Measurements from ENCODE around the gene MAMSTR.
"Not testable (repeated sequence)": the region's sequence is repeated elsewhere in the genome, so short reads cannot be mapped to it uniquely, and the experiment has no call there.

The MAMSTR gene

GRCh38 chr19:48719263-48720171 is at the start of gene MAMSTR:
MAMSTR (minus strand) TSS chr19:48719725; CDS start chr19:48719031, 694 bp downstream.
- no peak for DNase-seq

GRCh38 chr19:48768994-48769713 is 49.6 kb upstream of the MAMSTR start:
- DNase-seq: no peak

- DNase-seq: not testable (repeated sequence)
Observed at GRCh38 chr19:48768171-48768753, 48.7 kb upstream of the MAMSTR start.

DNA sequence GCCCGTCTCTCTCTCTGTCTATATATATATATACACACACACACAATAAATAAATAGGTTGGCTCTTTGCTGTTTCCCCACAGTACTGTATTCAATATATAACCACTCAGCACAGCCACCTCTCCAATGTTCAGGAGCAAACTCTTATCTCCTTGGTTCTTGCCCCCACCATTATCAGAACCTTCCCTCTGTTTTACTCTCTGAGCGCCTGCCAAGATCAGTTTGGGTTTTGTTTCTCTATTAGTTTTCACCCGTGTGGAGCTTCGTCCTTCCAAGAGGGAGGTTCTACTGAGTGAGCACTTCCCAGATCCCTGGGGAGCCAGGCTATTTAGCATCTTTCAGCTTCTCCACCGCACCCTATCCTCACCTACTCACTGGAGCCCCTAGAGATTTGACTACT is 46.3 kb upstream of the MAMSTR start:
- not testable (repeated sequence) for DNase-seq

DNA sequence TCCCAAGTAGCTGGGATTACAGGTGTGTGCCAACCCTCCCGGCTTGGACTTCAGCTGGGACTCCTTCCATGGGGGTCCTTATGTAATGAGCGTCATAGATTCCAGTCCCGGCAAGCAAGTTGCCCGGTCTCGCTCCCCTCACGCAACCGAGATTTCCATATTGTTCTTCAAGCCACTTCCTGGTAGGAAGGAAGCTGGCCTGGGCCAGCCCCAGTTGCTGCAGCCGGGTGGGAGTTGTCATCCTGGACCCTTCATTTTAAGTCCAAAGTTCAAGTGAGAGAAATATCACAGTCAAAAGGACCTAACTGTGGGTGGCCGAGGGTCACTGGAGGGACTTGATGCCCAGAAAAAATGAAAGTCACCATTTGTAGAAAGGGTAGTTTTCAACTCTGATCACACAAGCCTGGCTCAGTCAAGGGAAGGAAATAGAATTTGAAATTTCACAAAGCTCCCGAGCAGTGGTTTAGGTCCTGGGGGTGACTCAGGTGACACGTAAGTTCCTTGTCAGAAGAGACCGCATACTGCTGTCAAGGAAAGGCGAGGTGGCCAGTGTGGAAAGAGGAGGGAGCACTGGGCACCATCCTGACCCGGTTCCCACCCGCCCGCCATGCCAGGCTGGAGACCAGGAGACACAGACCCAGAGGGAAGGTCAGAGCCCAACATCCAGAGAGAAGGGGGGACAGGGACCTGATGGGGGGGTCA is 41.1 kb upstream of the MAMSTR start:
- DNase-seq: no peak

DNA sequence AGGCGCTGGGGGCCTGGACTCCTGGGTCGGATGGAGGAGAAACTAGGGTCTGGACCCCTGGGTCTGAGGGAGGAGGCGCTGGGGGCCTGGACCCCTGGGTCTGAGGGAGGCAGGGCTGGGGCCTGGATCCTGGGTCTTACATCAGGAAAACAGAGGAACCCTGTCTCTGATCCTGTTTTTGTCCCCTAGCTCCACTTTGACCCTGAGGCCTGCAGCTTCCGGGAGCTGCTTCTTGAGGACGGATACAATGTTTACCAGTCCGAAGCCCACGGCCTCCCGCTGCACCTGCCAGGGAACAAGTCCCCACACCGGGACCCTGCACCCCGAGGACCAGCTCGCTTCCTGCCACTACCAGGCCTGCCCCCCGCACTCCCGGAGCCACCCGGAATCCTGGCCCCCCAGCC is 38.2 kb upstream of the MAMSTR start:
- no peak for DNase-seq

DNA sequence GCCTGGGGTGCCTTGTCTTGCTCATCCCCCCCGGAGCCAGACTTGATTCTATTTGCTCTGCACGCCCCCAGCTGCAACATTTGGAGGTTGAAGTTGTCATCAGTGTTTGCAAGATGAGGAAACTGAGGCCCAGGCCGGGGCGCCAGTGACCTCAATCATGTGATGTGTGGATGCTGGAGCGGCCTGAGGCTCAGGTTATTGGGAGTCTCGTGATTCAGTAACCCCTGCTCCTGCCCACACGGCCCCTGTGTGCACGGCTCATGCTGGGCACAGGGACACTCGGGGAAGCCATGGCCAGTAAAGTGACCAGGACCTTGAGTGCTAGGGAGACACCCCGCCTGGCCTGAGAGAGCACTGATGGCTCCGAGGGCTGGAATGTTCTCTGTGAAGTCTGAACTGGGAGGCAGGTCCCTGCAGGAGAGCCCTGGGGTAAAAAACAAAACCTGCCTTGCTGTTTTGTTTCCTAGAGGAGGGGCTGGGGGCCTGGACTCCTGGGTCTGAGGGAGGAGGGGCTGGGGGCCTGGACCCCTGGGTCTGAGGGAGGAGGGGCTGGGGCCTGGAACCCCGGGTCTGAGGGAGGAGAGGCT is 37.7 kb upstream of the MAMSTR start:
- DNase-seq: no peak

DNA sequence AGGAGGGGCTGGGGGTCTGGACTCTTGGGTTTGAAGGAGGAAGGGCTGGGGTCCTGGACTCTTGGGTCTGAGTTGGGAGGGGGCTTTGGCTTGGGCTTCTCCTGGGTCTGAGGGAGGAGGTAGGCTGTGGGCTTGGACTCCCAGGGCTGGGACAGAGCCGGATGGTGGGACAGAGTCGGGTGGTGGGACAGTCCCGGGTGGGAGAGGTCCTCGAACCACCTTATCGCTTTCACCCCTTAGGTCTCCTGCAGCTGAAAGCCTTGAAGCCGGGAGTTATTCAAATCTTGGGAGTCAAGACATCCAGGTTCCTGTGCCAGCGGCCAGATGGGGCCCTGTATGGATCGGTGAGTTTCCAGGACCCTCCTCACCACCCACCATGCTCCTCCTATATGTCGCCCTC is 37.2 kb upstream of the MAMSTR start:
- no peak for DNase-seq

GRCh38 chr19:48756212-48756611 is 36.7 kb upstream of the MAMSTR start:
- no peak for DNase-seq

DNA sequence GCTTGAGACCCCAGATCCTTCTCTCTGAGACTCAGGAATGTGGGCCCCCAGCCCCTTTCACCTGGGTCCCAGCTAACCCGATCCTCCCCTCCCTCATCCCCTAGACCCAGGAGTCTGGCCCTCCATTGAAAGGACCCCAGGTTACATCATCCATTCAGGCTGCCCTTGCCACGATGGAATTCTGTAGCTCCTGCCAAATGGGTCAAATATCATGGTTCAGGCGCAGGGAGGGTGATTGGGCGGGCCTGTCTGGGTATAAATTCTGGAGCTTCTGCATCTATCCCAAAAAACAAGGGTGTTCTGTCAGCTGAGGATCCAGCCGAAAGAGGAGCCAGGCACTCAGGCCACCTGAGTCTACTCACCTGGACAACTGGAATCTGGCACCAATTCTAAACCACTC is 36.3 kb upstream of the MAMSTR start:
- no peak for DNase-seq

DNA sequence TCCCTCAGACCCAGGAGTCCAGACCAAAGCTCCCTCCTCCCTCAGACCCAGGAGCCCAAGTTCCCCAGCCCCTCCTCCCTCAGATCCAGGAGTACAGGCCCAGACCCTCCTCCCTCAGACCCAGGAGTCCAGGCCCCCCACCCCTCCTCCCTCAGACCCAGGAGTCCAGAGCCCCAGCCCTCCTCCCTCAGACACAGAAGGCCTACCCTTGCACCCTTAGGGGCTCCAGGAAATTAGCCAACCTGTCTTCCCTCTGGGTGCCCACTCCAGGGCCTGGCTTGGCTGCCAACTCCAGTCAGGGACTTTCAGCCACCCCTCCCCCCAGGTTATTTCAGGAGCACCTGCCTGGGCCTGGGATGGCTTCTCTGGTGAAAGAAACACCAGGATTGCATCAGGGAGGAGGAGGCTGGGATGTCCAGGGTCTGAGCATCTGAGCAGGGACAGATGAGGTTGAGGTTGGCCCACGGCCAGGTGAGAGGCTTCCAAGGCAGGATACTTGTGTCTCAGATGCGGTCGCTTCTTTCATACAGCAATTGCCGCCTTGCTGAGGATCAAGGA is 35.6 kb upstream of the MAMSTR start, which contains the start of gene FGF21:
Gene FGF21 (plus strand): TSS at position 441 of the 558 bp plus-strand sequence. CDS start 713 bp downstream, outside the sequence.
- DNase-seq: no peak

GRCh38 chr19:48752496-48753365 is 33.2 kb upstream of the MAMSTR start, which contains the start of gene FUT1:
FUT1 (minus strand) TSS chr19:48752641; CDS start chr19:48751281, 1,360 bp downstream.
- peak; percentile 21 for DNase-seq

GRCh38 chr19:48751845-48752495 is 32.4 kb upstream of the MAMSTR start:
- DNase-seq: no peak

DNA sequence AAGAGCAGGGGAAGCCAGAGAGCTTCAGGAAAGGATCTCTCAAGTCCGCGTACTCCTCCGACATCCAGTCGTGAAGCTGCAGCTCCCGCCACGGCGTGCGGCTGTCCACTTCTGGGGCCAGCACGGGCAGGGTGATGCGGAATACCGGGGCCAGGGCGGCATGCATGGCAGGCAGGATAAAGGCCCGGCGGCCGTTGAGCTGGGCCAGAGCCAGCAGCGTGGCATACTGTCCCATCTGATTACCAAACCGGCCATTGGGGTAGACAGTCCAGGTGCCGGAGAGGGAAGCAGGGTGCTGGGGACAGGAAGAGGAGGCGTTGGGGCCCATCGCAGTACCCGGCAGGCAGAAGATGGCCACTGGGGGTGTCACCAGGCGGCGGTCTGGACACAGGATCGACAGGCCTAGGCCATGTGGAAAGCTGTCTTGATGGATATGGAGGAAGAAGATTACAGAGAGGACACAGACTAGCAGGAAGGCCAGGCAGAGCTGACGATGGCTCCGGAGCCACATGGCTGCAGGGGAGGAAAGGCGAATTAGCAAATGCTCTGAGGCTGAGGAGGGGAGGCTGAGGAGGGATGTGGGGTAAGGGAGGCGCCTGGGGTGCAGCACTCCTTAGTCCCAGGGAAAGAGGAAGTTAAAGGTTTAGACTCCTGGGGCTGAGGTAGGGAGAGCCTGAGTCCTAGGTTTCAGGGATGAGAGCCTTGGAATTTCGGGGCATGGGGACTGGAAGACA is 31.4 kb upstream of the MAMSTR start:
- no peak for DNase-seq

DNA sequence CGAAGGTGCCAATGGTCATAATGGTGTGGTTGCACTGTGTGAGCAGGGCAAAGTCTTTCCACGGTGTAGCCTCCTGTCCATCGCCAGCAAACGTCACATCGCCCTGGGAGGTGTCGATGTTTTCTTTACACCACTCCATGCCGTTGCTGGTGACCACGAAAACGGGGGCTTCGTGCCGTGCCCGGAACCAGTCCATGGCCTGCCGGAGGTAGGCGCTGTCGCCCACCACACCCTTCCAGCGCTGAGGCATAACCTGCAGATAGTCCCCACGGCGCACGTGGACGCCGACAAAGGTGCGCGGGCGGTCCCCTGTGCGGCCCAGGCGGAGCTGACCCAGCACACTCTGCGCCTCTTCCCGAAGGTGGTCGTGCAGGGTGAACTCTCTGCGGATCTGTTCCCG is 30.8 kb upstream of the MAMSTR start:
- DNase-seq: no peak

DNA sequence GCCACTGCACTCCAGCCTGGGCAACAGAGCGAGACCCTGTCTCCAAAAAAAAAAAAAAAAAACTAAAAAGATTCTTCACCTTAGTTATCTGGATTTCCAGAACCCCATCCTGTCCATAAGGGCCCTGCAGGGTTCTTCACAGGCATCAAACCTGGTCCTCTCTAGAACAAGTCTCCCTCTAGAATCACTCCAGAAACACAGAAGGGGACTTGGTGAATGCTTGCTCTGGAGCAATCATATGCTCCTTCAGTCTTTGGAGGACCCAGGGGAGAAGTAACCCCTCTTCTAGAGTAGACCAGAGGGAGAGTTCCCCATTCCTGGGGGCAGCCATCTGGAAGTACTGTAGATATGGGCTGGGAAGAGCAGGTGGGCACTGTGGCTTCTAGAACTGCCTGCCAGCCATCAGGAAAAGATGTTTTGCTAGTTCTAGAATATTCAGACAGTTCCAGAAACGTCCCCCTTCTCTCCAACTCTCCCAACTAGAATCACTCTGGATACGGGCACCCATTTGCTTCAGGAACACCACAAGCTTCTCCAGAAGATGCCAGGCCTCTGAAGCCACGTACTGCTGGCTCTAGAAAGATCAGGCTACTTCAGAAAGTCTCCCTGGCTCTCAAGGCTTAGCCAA is 30.2 kb upstream of the MAMSTR start:
- no peak for DNase-seq

- peak; percentile 76 for DNase-seq
Observed at GRCh38 chr19:48746738-48747575, 27.4 kb upstream of the MAMSTR start, which contains the start of gene IZUMO1. IZUMO1 (minus strand) TSS chr19:48746909; CDS start chr19:48745859, 1,050 bp downstream.

- no peak for DNase-seq
Observed at GRCh38 chr19:48746110-48746509, 26.6 kb upstream of the MAMSTR start.
